Islet of Langerhans (tissue), 1 donor: ENCODE results near the gene NGEF.
"Not testable (repeated sequence)": the region's sequence is repeated elsewhere in the genome, so short reads cannot be mapped to it uniquely, and the experiment has no call there.

Source experiments
- FAIRE-seq: peaks from one replicate; lab custom pipeline; 2011; peaks lifted over from hg19 to GRCh38; lab: Jason Lieb, UNC

NGEF gene

DNA sequence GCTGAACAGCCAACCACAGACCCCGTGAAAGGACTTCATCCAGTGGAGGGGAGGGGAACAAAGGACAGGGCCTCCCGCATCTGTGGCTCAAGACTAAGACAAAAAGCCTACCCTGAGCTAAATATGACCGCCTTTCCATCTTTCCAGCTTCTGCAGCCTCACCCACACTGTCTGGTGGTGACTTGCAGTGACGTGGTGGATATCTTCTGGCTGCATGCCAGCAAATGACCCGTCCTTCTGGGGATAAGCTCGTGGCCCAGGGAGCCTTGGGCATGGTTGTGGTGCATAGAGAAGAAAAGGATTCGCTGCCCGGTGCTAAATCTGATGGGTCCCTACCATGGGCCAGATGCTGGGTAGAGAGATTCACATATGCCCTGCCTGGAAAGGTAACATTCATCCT lies 8.7 kb upstream of the NGEF start:
- FAIRE-seq: no peak

DNA sequence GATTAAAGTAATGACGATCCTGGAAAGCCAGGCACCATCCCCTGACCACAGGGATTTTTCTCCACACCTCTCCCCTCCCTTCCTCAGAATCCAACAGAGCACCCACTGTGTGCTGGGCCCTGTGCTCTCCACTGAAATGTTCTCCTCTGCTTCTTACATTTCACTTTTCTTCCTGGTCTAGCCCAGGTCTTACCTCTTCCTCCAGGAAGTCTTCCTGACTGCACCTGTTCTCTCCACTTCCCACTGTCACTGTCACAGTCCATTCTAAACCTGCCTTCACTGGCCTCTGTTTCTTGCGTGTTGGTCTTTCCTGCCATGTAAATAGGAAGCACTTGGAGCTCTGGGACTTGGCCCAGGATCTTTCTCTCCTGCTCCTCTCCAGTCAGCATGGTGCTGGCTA lies 7.4 kb upstream of the NGEF start:
- FAIRE-seq: no peak

DNA sequence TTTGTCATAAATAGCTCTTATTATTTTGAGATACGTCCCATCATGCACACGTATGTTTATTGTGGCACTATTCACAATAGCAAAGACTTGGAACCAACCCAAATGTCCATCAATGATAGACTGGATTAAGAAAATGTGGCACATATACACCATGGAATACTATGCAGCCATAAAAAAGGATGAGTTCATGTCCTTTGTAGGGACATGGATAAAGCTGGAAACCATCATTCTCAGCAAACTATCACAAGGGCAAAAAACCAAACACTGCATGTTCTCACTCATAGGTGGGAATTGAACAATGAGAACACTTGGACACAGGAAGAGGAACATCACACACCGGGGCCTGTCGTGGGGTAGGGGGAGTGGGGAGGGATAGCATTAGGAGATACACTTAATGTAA lies 6.6 kb upstream of the NGEF start:
- not testable (repeated sequence) for FAIRE-seq

DNA sequence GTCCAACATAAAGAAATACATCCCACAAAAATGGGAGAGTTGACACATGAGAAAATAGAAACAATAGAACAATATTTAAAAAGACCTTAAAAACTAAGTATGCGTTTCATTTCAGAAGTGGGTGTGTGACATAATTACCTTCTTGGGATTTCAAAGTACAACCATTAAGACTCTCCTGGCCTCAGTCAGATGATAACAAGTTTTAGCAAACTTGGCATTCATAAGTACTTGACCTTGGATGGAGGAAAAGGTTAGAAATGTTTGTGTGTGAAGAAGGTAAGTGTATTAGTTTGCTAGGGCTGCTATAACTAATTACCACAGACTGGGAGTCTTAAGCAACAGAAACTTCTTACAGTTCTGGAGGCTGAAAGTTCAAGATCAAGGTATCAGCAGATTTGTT lies 4.9 kb upstream of the NGEF start:
- no peak for FAIRE-seq

DNA sequence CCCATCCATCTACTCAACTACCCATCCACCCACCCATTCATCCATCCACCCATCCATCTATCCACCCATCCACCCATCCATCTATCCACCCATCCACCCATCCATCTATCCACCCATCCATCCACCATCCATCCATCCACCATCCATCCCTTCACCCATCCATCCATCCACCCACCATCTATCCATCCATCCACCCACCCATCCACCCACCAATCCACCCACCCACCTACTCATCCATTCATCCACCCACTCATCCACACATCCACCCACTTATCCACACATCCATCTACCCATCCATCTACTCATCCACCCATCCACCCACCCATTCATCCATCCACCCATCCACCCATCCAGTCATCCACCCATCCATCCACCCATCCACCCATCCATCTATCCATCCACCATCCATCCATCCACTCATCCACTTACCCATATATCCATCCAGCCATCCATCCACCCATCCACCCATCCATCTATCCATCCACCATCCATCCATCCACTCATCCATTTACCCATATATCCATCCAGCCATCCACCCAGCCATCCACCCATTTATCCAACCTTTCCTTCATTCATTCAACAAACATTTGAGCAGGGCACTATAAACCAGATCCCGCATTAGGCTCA lies 2.1 kb upstream of the NGEF start:
- FAIRE-seq: no peak

DNA sequence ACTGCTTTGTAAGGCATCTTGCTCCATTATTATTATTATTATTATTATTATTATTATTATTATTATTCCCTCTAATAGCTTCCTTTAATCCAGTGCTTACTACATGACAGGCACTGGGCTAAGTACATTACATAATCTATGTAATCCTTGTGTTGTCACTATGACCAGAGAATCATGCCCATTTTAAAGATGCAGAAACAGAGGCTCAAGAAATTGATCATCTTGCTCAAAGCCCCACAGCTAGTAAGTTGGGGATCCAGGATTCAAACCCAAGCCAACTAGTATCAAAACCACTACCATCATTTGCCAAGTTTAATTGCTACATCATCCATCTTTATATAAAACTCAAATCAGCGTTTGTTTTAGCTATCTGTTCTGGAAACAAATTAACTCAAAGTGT lies 594 bp upstream of the NGEF start:
- no peak for FAIRE-seq

DNA sequence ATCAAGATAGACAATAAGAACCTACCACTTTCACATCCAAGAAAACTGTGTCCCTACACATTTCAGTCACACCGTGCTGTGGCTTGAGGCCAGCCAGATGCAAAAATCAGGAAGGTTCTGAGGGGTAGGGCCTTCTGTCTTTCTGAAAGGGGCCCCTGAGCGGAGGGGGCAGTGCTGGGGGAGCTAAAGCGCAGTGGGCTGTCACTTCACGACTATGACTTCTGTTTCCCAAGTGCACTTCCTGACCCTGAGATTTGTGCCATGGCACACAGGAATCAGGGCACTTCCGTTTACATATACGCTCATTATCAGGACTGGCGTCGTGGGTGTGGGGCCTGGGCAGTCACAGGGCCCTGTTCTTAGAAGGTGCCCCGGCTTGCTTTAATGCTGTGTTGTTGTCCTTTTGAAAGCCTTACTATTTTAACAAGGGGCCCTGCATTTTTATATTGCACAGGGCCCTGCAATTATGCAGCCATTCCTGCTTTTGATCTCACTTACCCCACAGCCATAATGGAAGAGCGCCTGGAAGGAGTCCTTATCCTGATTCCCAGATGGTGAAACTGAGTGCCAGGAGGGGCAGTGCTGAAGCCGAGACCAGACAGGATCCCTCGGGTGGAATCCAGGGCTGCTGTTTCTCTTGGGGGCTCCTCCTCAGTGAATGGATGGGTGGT lies 620 bp downstream of the NGEF start:
- FAIRE-seq: no peak

DNA sequence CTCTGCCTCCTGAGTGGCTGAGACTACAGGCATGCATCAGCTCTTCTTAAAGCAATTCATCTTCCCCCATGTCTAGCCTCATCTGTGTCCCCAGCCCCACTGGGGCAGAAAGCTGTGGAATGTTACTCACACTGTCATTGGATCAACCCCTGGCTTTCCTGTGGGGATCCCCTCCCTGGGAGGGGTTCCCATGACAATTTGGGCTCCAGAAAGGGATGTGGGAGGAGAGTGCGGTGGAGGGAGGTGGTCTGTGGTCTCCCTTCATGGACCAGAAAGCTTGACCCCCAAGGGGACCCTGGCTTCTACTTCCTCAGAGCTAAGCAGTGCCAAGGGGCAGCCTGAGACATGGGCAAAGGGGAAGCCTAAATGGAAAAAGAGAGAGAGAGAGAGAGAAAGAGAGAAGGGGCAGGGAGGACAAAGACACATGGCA lies 1.3 kb downstream of the NGEF start:
- no peak for FAIRE-seq

DNA sequence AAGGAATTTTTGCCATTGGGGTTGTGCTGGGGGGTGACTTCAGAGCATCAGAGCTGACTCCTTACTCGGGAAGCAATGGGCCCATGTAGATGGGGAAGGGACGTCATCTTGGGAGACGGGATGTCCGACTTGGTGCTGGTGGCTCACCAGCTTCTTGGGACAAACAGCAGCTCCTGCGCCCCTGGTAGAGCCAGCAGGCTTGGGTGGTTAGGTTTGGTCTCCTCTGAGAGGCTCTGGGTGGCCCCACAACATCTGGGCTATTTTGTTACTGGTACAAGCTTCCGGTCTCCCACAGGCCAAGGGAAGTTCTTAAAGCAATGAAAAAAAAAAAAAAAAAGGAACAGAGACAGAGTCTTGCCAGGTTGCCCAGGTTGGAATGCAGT lies 1.8 kb downstream of the NGEF start:
- FAIRE-seq: no peak

DNA sequence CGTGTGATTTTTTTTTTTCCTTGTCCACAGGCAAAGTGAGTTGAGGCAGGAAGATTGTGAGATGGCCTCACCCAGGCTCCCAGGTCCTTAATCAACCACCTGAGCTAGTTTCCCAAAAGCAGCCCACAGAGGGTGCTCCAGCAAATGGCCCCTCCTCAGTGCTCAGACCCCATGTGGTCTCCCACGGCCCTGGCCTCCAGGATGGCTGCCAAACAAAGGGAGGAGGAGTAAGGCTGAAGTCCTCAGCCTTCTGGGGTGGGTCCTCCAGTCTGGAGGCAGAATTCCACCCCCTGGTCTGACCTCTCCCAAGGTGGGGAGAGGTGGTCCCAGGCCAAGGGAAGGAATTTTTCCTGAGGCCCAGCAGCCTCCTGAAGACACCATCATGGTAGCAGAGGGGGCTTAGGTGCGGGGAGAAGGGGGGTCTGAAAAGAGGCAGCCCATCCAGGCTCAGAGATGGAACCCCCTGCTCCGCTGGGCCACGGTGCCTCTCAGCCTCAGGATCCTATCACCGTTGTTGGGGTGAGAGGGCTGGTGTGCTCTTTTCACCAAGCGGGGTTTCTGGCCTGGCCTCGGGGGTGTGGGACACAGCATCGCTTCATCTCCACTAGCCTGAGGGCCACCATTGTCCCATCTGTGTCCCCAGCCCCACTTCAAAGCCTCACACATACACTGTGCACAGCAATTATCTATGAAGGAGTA lies 2.3 kb downstream of the NGEF start:
- no peak for FAIRE-seq

DNA sequence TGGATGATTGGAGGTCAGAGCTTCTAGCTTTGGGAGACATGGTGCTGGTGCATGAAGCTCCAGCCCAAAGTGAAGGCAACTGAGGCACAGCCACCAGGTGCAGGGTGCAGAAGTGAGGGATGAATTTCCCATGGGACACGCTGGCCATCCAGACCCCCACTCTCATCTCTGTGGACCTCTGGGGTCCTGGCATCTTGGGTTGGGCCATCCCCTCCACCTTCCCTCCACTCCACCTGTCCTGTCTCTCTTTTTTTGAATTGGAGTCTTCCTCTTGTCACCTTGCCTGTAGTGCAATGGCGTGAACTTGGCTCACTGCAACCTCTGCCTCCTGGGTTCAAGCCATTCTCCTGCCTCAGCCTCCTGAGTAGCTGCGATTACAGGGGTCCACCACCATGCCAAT lies 3.4 kb downstream of the NGEF start:
- FAIRE-seq: no peak

DNA sequence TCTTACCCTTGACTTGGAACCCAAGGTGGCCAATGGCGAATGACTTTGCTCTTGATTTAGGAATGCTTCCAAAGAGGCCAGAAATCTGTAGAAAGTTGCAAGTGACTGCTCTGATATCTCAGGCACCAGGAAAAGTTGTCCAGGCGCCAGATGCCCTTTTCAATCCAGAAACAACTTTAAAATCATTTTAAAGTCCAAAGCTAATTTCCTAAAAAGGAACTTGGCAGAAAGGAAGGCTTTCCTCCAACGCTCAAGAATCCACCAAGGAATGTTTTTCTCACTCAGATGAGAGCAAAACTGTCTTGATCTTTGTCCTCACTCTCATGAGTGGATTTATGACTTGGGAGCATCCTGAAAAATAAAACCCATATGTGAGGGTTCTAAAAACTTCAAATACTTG lies 5.3 kb downstream of the NGEF start:
- no peak for FAIRE-seq

DNA sequence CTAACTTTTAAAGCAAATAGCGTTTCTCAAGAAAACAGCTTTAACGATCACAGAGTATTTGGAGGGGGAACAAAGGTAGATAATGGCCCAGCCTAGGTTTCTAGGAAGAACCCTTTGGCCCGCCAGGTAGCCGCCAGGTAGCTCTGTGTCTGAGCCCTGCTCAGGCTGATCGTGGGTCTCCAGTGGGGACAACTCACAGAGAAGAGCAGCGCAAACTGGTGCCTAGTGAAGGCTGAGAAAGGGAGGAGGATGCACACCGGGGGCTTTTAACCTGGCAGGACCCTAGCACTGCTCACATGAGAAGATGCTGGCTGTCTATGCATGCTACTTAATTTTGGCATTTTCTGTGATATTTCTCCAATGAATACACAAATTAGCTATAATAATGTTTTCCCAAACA lies 5.8 kb downstream of the NGEF start:
- no peak for FAIRE-seq

DNA sequence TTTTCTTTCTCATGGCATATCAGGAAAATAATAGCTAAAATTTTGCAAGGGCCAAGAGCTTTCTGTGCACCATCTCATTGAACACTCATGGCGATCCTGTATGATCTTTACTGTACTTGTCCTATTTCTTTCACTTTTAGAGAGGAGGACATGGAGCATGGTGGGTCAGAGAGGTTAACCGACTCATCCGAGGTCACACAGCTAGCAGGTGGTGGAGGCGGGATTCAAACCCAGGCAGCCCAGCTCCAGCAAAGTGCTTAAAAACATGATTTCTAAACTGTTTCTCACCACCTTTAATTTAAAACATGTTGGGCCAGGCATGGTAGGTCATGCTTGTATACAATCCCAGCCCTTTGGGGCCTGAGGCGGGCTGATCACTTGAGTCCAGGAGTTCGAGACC lies 6.4 kb downstream of the NGEF start:
- no peak for FAIRE-seq

DNA sequence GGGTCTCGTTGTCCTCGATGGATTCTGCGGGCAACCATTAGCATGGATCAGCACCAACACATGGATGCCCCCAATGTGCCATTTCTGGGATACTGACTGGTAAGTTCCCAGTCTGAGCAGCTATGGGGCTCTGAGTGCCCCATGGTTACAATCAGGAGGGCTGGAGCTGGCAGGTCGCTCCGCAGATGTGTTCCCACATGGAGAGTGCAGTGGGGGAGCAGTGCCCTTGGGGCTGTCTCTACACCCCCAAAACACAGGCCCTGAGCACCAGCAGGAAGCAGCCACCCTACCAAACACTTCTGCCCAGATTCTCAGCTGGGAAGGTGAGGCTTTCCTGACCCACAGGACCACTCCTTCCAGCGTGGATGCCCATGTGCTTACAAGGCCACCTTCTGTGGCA lies 8.0 kb downstream of the NGEF start:
- no peak for FAIRE-seq

DNA sequence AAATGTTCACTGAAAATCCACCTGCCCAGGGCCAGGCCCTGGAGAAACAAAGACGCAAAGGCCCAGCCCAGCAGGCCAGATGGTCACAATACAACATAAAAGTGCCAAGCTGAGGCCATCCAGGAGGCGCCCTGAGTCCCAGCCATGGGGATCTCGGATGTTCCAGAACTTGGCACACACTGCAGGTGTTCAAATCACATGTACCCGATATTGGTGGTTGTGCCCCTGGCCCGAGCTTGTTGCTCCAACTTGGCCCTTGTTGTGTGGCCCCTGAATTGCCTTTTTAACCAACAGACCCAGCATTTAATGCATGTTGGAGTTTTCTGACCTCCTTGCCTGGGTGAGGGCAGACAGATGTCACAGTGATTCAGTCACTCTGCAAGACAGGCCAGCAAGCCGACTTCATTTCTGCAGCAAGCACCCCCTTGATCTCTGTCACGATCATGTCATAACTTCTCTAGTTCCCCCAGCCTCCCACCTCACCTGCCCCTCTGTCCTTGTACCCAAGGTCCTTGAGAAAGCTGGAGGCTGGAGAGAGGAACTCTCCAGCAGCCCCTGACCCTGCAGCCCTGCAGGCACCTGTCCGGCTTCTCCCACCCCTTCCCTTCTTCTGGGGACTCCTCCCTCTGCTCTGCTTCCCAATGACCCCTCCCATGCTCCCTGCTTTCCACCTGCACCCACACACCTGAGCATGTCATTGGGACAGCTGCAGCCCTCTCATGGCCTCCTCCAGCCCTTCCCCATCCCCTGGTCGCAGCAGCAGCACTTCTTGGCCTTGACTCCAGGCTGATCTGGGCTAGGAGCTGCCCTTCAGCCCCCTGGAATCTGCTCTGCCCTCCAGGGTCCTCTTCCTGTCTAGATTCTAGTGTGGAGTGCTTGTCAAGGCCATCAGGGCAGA lies 9.1 kb downstream of the NGEF start:
- no peak for FAIRE-seq

DNA sequence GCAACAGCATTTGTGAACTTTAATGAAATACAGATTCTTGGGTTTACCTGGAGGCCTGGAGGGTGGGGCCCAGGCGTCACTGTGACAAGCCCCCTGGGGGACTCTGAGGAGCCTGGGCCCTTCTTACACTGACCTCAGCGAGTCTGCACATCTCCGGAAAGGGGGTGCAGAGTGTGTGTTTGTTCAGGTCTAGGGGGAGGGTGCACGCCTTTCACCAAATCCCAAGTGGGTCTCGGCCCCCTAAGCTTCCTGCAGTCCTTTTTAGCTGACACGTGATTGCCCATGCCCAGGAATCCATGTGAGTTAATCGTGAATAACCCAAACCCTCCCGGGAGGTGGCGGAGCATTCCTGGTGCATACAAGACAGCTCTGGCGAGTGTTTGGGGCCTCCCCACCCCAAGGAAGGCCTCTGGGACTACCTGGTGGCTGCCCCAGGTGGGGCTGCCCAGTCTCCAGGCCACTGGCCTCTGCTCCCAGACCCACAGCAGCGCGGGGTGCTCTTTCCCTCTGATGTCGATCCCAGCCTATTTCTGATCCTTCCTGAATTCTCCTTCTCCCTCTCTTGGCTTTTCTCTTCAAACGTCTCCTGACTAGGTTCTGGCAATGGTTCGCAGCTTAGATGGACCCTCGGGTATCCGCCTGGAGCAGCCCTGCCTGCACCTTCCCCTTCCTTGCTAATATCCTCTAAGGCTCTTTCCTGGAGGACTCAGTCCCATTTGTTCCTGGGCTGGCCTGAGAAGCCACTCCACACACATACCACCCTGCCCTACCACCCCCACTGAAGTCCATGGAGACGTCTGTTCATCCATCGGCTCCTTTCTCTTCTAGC lies 10.0 kb downstream of the NGEF start:
- FAIRE-seq: no peak

DNA sequence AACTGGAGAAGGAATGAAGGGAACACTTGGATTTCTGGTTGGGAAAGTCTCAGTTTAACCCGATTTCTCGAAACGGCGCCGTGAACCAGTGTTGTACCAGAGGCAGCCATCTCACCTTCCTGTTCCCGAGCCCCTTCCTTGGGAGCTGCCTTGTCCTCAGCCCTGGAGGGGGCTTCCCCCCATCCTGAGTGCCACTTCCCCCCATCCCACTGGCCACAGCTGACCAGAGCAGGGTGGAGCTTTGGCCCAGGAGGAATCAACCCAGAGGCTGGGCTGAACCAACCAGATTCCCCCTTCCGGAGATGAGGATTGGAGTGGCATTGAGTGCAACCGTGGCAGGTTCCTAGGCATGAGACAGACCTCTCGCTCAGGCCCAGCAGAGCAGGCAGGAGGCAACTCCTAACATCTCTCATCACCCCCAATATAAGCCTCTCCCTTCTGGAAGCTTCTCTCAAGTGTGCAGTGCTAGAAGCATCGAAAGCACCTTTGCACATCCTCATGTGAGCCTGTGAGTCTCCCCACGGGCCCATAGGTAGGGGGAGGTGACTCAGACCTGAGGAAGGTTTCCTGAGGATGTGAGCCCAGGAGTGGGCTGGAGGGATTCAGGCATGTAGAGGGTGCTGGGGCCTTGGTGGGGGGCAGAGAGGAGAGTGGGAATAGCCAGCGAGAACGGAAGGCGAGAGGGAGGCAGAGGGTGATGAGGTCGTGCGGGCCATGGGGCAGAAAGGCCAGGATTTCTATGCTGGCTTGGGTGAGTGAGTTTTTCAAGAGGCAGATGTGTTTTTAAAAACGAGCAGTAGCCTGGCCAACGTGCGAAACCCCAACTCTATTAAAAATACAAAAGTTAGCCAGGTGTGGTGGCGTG lies 11.9 kb downstream of the NGEF start:
- no peak for FAIRE-seq

DNA sequence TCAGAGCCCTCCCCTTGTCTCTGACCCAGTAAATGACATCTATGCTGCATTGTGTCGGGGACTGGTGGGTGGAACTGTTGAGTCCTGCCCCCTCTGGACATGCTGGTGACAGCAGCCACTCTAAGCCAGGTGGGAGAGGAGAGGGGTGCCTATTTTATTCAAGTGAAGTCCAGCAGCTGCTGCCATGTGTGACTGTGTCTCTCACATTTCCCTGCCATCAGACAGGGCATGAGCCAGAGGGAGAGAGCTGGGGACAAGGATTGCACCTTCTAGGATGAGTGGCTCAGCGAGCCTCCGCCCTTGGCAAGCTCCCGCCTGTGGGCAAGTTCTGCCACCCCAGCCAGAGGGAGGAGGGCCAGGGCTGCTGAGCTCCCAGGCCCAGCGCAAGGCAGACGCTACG lies 13.7 kb downstream of the NGEF start:
- no peak for FAIRE-seq

DNA sequence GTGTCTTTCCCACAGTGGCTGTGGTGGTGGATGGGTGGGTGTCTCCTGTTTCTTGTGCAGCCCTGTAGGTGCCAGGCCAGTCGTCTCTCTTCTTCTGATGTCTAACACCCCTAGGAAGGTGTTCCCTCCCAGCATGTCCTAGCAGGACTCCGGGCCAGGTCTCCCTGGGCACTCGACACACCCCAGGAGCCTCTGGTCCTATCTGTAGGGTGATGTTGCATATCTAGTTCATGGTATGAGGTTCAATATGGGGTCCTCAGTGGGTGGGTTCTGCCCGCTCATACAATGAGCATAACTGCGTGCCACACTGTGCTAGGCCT lies 14.4 kb downstream of the NGEF start:
- FAIRE-seq: no peak
